ENCODE measurements around the gene KCNH8.
A peak's percentile ranks its signal among the peaks of the same experiment; 100 is the strongest.

KCNH8 gene

GRCh38 chr3:19331931-19332330 is 183.6 kb downstream of the KCNH8 start:
- Histone ChIP-seq H3K9me3 (ENCODE audit: control insufficient read depth, low read length) (no peaks in the 10 kb centered on the region), H3K4me1 (ENCODE audit: control insufficient read depth, insufficient read depth, low read length) (peaks cover 6% of the 10 kb centered on the region), H3K9ac (ENCODE audit: low read length) (no peak overlapping the region), H3K4me3 (ENCODE audit: low read length) (no peak overlapping the region), H3K27me3 (replicated peaks; ENCODE audit: control insufficient read depth, insufficient read depth, low read length) (no peaks in the 10 kb centered on the region), H3K36me3 (ENCODE audit: control insufficient read depth, insufficient read depth, low read length, severe bottlenecking) (no peaks in the 10 kb centered on the region)
- DNase-seq (ENCODE audit: low read depth), result no peak

GRCh38 chr3:19334120-19334519 is 185.8 kb downstream of the KCNH8 start:
- H3K36me3 ChIP-seq (ENCODE audit: control insufficient read depth, insufficient read depth, low read length, severe bottlenecking), result no peaks in the 10 kb centered on the region
- H3K4me1 ChIP-seq (ENCODE audit: control insufficient read depth, insufficient read depth, low read length), result no peaks in the 10 kb centered on the region
- H3K27me3 ChIP-seq (replicated peaks; ENCODE audit: control insufficient read depth, insufficient read depth, low read length), result no peaks in the 10 kb centered on the region
- H3K9me3 ChIP-seq (ENCODE audit: control insufficient read depth, low read length), result no peaks in the 10 kb centered on the region
- H3K9ac ChIP-seq (ENCODE audit: low read length), result no peak overlapping the region
- H3K4me3 ChIP-seq (ENCODE audit: low read length), result no peak overlapping the region
- DNase-seq (ENCODE audit: low read depth), result no peak

- H3K4me1 ChIP-seq (ENCODE audit: control insufficient read depth, insufficient read depth, low read length), result no peaks in the 10 kb centered on the region
- no peaks in the 10 kb centered on the region for H3K36me3 ChIP-seq (ENCODE audit: control insufficient read depth, insufficient read depth, low read length, severe bottlenecking)
- no peak for DNase-seq (ENCODE audit: low read depth)
- no peaks in the 10 kb centered on the region for H3K27me3 ChIP-seq (replicated peaks; ENCODE audit: control insufficient read depth, insufficient read depth, low read length)
- no peak overlapping the region for H3K4me3 ChIP-seq (ENCODE audit: low read length)
- H3K9me3 ChIP-seq (ENCODE audit: control insufficient read depth, low read length), result no peaks in the 10 kb centered on the region
- H3K9ac ChIP-seq (ENCODE audit: low read length), result no peak overlapping the region
Observed at GRCh38 chr3:19338769-19339168, 190.5 kb downstream of the KCNH8 start.

- Histone ChIP-seq H3K4me3 (ENCODE audit: low read length) (no peak overlapping the region), H3K36me3 (ENCODE audit: control insufficient read depth, insufficient read depth, low read length, severe bottlenecking) (no peaks in the 10 kb centered on the region), H3K9me3 (ENCODE audit: control insufficient read depth, low read length) (no peaks in the 10 kb centered on the region), H3K4me1 (ENCODE audit: control insufficient read depth, insufficient read depth, low read length) (no peaks in the 10 kb centered on the region), H3K27me3 (replicated peaks; ENCODE audit: control insufficient read depth, insufficient read depth, low read length) (no peaks in the 10 kb centered on the region), H3K9ac (ENCODE audit: low read length) (no peak overlapping the region)
- DNase-seq (ENCODE audit: low read depth), result no peak
Observed at GRCh38 chr3:19342389-19342788, 194.1 kb downstream of the KCNH8 start.

GRCh38 chr3:19346759-19347158 is 198.4 kb downstream of the KCNH8 start:
- no peak for DNase-seq (ENCODE audit: low read depth)
- no peaks in the 10 kb centered on the region for H3K4me1 ChIP-seq (ENCODE audit: control insufficient read depth, insufficient read depth, low read length)
- H3K36me3 ChIP-seq (ENCODE audit: control insufficient read depth, insufficient read depth, low read length, severe bottlenecking), result no peaks in the 10 kb centered on the region
- H3K9ac ChIP-seq (ENCODE audit: low read length), result no peak overlapping the region
- H3K27me3 ChIP-seq (replicated peaks; ENCODE audit: control insufficient read depth, insufficient read depth, low read length), result no peaks in the 10 kb centered on the region
- H3K4me3 ChIP-seq (ENCODE audit: low read length), result no peak overlapping the region
- H3K9me3 ChIP-seq (ENCODE audit: control insufficient read depth, low read length), result no peaks in the 10 kb centered on the region

GRCh38 chr3:19347671-19348070 is 199.4 kb downstream of the KCNH8 start:
- H3K36me3 ChIP-seq (ENCODE audit: control insufficient read depth, insufficient read depth, low read length, severe bottlenecking), result no peaks in the 10 kb centered on the region
- H3K9ac ChIP-seq (ENCODE audit: low read length), result no peak overlapping the region
- no peak overlapping the region for H3K4me3 ChIP-seq (ENCODE audit: low read length)
- no peaks in the 10 kb centered on the region for H3K9me3 ChIP-seq (ENCODE audit: control insufficient read depth, low read length)
- no peaks in the 10 kb centered on the region for H3K4me1 ChIP-seq (ENCODE audit: control insufficient read depth, insufficient read depth, low read length)
- DNase-seq (ENCODE audit: low read depth), result no peak
- no peaks in the 10 kb centered on the region for H3K27me3 ChIP-seq (replicated peaks; ENCODE audit: control insufficient read depth, insufficient read depth, low read length)

- Histone ChIP-seq H3K4me1 (ENCODE audit: control insufficient read depth, insufficient read depth, low read length) (no peaks in the 10 kb centered on the region), H3K27me3 (replicated peaks; ENCODE audit: control insufficient read depth, insufficient read depth, low read length) (no peaks in the 10 kb centered on the region), H3K36me3 (ENCODE audit: control insufficient read depth, insufficient read depth, low read length, severe bottlenecking) (no peaks in the 10 kb centered on the region), H3K9me3 (ENCODE audit: control insufficient read depth, low read length) (no peaks in the 10 kb centered on the region), H3K4me3 (ENCODE audit: low read length) (no peak overlapping the region), H3K9ac (ENCODE audit: low read length) (no peak overlapping the region)
- no peak for DNase-seq (ENCODE audit: low read depth)
Observed at GRCh38 chr3:19348500-19348899, 200.2 kb downstream of the KCNH8 start.

- H3K27me3 ChIP-seq (replicated peaks; ENCODE audit: control insufficient read depth, insufficient read depth, low read length), result no peaks in the 10 kb centered on the region
- H3K9me3 ChIP-seq (ENCODE audit: control insufficient read depth, low read length), result no peaks in the 10 kb centered on the region
- no peak overlapping the region for H3K4me3 ChIP-seq (ENCODE audit: low read length)
- no peaks in the 10 kb centered on the region for H3K36me3 ChIP-seq (ENCODE audit: control insufficient read depth, insufficient read depth, low read length, severe bottlenecking)
- peak; percentile 58 for DNase-seq (ENCODE audit: low read depth)
- H3K4me1 ChIP-seq (ENCODE audit: control insufficient read depth, insufficient read depth, low read length), result no peaks in the 10 kb centered on the region
- H3K9ac ChIP-seq (ENCODE audit: low read length), result no peak overlapping the region
Observed at GRCh38 chr3:19348941-19349564, 200.7 kb downstream of the KCNH8 start.

- Histone ChIP-seq H3K27me3 (replicated peaks; ENCODE audit: control insufficient read depth, insufficient read depth, low read length) (no peaks in the 10 kb centered on the region), H3K4me3 (ENCODE audit: low read length) (no peak overlapping the region), H3K4me1 (ENCODE audit: control insufficient read depth, insufficient read depth, low read length) (no peaks in the 10 kb centered on the region), H3K9me3 (ENCODE audit: control insufficient read depth, low read length) (no peaks in the 10 kb centered on the region), H3K9ac (ENCODE audit: low read length) (no peak overlapping the region), H3K36me3 (ENCODE audit: control insufficient read depth, insufficient read depth, low read length, severe bottlenecking) (no peaks in the 10 kb centered on the region)
- DNase-seq (ENCODE audit: low read depth), result no peak
Observed at GRCh38 chr3:19357947-19358346, 209.6 kb downstream of the KCNH8 start.

- no peaks in the 10 kb centered on the region for H3K27me3 ChIP-seq (replicated peaks; ENCODE audit: control insufficient read depth, insufficient read depth, low read length)
- no peak for DNase-seq (ENCODE audit: low read depth)
- H3K9ac ChIP-seq (ENCODE audit: low read length), result no peak overlapping the region
- no peaks in the 10 kb centered on the region for H3K9me3 ChIP-seq (ENCODE audit: control insufficient read depth, low read length)
- H3K36me3 ChIP-seq (ENCODE audit: control insufficient read depth, insufficient read depth, low read length, severe bottlenecking), result no peaks in the 10 kb centered on the region
- no peak overlapping the region for H3K4me3 ChIP-seq (ENCODE audit: low read length)
- peaks cover 6% of the 10 kb centered on the region for H3K4me1 ChIP-seq (ENCODE audit: control insufficient read depth, insufficient read depth, low read length)
Observed at GRCh38 chr3:19363071-19363470, 214.8 kb downstream of the KCNH8 start.

- H3K9me3 ChIP-seq (ENCODE audit: control insufficient read depth, low read length), result no peaks in the 10 kb centered on the region
- no peaks in the 10 kb centered on the region for H3K36me3 ChIP-seq (ENCODE audit: control insufficient read depth, insufficient read depth, low read length, severe bottlenecking)
- no peak overlapping the region for H3K4me3 ChIP-seq (ENCODE audit: low read length)
- no peak for DNase-seq (ENCODE audit: low read depth)
- H3K27me3 ChIP-seq (replicated peaks; ENCODE audit: control insufficient read depth, insufficient read depth, low read length), result no peaks in the 10 kb centered on the region
- H3K9ac ChIP-seq (ENCODE audit: low read length), result no peak overlapping the region
- peaks cover 6% of the 10 kb centered on the region for H3K4me1 ChIP-seq (ENCODE audit: control insufficient read depth, insufficient read depth, low read length)
Observed at GRCh38 chr3:19364148-19364547, 215.8 kb downstream of the KCNH8 start.

- Histone ChIP-seq H3K9me3 (ENCODE audit: control insufficient read depth, low read length) (no peaks in the 10 kb centered on the region), H3K27me3 (replicated peaks; ENCODE audit: control insufficient read depth, insufficient read depth, low read length) (no peaks in the 10 kb centered on the region), H3K4me3 (ENCODE audit: low read length) (no peak overlapping the region), H3K36me3 (ENCODE audit: control insufficient read depth, insufficient read depth, low read length, severe bottlenecking) (no peaks in the 10 kb centered on the region), H3K9ac (ENCODE audit: low read length) (no peak overlapping the region), H3K4me1 (ENCODE audit: control insufficient read depth, insufficient read depth, low read length) (peaks cover 6% of the 10 kb centered on the region)
- no peak for DNase-seq (ENCODE audit: low read depth)
Observed at GRCh38 chr3:19365471-19365870, 217.2 kb downstream of the KCNH8 start.
